H7 (cell line): ENCODE data around the gene KLHL24. TPM values are rescaled to one million over a fixed set of nuclear protein-coding genes. Genes with fewer than 3 reads are reported as not detected.
"Not testable (repeated sequence)": the region's sequence is repeated elsewhere in the genome, so short reads cannot be mapped to it uniquely, and the experiment has no call there.

Experiments used
- DNase-seq: peaks from one replicate; pipeline ENCODE4 v3.0.0; 2012
- H3K27me3 ChIP-seq: 2 replicates; pipeline ENCODE4 v1.6.0; 2011; ENCODE audit warnings: mild to moderate bottlenecking, low read length; ENCODE audit not compliant: control insufficient read depth, insufficient read depth
- H3K36me3 ChIP-seq: replicated peaks from 2 replicates; pipeline ENCODE4 v1.5.1; 2011; ENCODE audit warnings: low read length; ENCODE audit not compliant: control insufficient read depth, insufficient read depth
- H3K4me3 ChIP-seq: 2 replicates; pipeline ENCODE4 v1.5.1; 2011; ENCODE audit warnings: low read depth, mild to moderate bottlenecking, control low read depth, low read length, moderate library complexity; ENCODE audit not compliant: insufficient read depth
- total RNA-seq: library from RNA; depleted of rRNA; stranded (reverse); fragments of >200 nt; shearing (Covaris generic); gene quantifications from 2 replicates; pipeline ENCODE4 v1.2.3, GENCODE V29; 2014; rRNA removed

Gene KLHL24, protein sequence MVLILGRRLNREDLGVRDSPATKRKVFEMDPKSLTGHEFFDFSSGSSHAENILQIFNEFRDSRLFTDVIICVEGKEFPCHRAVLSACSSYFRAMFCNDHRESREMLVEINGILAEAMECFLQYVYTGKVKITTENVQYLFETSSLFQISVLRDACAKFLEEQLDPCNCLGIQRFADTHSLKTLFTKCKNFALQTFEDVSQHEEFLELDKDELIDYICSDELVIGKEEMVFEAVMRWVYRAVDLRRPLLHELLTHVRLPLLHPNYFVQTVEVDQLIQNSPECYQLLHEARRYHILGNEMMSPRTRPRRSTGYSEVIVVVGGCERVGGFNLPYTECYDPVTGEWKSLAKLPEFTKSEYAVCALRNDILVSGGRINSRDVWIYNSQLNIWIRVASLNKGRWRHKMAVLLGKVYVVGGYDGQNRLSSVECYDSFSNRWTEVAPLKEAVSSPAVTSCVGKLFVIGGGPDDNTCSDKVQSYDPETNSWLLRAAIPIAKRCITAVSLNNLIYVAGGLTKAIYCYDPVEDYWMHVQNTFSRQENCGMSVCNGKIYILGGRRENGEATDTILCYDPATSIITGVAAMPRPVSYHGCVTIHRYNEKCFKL
- 27.9 and 48.7 TPM in 2 replicates for total RNA-seq

DNA sequence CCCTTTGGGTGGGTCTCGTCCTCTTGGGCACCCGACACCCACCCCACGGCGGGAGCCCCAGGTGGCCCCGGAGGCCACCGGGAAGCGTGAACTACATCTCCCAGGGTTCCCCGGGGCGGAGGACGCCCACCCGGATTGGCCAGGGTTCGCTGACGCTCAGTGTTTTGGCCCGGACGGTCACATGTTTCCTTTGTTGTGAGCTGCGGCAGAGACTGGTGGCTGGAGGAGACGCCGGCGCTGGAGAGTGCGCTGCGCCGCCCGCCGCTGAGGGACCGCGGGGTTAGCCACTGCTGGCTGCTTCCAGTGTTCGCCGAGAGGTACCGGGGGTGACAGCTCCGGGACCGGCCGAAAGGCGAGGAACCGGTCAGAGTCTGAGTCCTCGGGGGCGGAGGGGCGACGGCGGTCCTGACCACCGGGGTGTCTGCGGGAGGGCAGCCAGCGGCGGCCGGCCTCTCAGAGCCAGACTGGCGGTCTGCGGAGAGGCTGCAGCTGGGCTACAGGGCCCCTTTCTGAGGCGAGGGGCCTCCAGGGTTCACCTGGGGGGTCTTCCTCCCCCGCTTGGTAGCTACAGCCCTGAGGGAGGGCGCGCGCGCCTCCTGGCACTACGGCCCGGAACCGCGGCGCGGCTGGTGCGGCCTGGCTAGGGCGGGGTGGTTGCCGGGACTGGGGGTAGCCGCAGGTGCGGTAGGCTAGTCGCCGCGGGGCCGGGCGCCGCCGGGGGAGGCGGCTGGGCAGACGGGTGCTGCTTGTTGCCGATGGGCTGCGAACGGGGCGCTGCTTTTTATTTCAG lies at the start of gene KLHL24:
KLHL24 (plus strand) TSS at position 193 of the 790 bp plus-strand sequence. CDS start 14,734 bp downstream, outside the sequence.
- Histone ChIP-seq H3K4me3 (peak within 1 kb of the TSS; percentile 94), H3K36me3 (no peaks in the 10 kb centered on the region; the same call in 1 of the 2 replicates), H3K27me3 (no peaks in the 10 kb centered on the region)
- DNase-seq, result peak; percentile 94

DNA sequence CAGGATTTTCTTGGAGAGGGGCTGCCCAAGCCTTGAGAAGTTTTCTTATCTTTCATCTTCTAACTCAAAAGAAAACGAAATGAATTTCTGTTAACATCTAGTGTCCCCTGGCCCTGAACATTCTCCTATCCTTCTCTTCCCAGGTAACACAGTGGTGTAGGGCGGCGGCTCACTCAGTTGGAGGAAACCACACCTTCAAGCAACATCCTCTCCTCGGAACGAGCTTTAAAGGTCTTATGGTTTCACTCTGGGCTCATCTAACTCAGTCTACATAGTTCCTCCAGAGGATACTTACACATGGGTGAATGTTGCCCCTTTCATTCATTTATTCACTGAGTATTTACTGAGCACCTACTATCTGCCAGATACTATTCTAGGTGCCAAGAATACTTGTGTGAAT lies 48.9 kb upstream of the KLHL24 start:
- no peaks in the 10 kb centered on the region for H3K36me3 ChIP-seq
- H3K4me3 ChIP-seq, result no peak overlapping the region
- DNase-seq, result no peak
- H3K27me3 ChIP-seq, result no peaks in the 10 kb centered on the region

DNA sequence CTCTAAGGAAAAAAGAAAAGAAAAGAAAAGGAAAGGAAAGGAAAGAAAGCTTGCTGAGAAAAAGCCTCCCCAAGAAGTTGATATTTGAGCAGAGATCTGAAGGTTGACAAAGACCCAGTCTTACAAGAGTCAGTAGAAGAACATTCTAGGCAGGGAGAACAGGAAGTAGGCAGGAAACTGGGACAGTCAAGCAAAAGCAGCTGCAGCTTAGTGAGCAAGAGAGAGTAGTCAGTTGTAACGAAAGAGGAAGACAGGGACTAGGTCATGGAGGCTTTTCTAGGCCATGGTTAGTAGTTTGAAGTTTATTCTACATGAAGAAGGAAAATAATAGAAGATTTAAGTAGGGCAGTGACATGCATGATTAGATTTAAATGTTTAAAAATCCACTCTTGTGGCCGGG lies 48.1 kb upstream of the KLHL24 start:
- Histone ChIP-seq H3K4me3 (no peak overlapping the region), H3K36me3 (no peaks in the 10 kb centered on the region), H3K27me3 (no peaks in the 10 kb centered on the region)
- no peak for DNase-seq

DNA sequence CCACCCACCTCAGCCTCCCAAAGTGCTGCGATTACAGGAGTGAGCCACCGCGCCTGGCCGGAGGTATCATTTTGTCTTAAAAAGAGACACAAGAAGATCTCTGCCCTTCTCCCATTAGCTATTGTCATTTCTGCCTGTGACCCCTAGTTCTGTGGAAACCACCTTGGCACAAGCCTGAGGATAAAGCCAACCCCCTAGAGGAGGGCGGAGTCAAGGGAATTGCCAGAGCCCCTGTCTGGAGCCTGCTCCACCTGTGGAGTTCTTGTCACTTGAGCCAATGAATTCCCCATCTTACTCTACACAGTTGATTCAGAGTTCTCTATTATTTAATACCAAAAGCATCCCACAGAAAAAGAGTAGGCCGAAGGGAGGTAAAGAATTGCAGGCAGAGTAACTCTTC lies 45.0 kb upstream of the KLHL24 start:
- Histone ChIP-seq H3K4me3 (no peak overlapping the region), H3K27me3 (no peaks in the 10 kb centered on the region), H3K36me3 (no peaks in the 10 kb centered on the region)
- peak; percentile 35 for DNase-seq

DNA sequence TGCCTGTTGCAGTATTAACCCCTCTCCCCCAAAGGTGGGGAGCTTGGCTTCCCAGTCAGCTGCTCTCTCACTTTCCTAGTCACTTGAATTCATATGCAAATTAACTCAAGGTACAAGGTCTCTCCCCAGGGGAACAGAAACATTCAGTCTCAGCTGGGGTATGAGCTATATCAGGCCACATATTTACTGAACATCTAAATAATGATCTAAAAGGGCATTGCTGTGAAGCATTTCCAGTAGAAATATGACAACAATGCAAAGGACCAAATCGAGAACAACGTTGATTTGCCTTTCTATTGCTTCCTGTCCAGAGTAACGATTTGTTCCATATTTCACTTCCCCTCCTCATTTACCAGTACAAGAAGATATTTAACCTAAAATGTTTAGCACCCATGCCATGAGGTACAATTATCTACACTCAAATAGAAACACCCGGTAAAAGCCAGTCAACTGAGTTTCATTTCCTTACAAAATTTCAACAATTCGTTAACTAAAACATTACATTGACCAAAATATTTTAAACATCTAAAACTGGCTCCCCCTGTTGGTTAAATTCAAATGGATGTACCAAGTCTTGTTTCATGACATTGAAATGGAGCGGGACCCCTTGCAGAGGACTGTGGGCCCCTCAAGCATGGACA lies 43.4 kb upstream of the KLHL24 start:
- Histone ChIP-seq H3K4me3 (no peak overlapping the region), H3K27me3 (no peaks in the 10 kb centered on the region), H3K36me3 (no peaks in the 10 kb centered on the region)
- peak; percentile 67 for DNase-seq

DNA sequence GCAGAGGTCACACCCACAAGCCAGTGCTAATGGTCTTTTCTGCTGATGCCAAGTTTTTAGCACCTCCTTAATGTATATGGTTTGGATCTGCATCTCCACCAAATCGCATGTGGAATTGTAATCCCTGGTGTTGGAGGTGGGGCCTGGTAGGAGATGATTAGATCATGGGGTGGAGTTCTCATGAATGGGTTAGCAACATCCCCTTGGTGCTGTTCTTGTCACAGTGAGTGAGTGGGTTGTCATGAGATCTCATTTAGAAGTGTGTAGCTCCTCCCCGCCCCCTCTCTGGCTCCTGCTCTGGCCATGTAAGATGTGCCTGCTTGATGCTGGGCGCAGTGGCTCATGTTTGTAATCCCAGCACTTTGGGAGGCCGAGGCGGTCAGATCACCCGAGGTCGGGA lies 42.6 kb upstream of the KLHL24 start:
- no peak for DNase-seq
- H3K27me3 ChIP-seq, result no peaks in the 10 kb centered on the region
- H3K36me3 ChIP-seq, result no peaks in the 10 kb centered on the region
- no peak overlapping the region for H3K4me3 ChIP-seq

DNA sequence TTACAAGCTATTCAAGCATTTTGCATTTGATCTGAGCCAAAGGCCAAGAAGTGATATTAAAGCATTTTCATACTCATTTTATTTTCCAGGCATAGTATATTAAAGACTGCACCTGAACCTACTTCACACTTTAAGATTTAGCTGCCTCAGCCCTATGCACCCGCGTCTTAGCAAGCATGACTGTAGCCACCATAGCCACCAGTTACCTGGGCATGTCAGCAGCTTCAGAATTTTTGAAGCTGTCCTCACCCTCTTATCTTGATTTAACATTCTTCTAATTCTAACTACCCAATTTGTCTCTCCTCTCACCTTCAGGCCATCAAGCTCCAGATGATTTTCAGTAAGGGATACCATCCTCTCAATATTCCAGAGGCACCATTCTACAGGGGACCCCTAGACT lies 40.8 kb upstream of the KLHL24 start:
- no peaks in the 10 kb centered on the region for H3K27me3 ChIP-seq
- H3K4me3 ChIP-seq, result no peak overlapping the region
- no peaks in the 10 kb centered on the region for H3K36me3 ChIP-seq
- no peak for DNase-seq

DNA sequence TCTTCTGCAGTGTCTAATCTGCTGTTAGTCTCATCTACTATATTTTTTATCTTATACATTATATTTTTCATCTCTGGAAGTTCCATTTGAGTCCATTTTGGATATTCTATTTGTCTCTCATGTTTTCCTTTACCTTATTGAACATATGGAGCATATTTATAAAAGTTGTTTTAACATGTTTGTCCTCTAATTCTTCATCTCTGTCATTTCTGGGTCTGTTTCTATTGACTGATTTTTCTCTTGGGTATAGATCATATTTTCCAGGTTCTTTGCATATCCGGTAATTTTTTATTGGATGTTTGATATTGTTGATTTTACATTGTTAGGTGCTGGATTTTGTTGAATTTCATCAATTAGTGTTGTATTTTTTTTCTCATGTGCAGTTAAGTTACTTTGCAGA lies 37.5 kb upstream of the KLHL24 start:
- no peak for DNase-seq
- H3K36me3 ChIP-seq, result no peaks in the 10 kb centered on the region

DNA sequence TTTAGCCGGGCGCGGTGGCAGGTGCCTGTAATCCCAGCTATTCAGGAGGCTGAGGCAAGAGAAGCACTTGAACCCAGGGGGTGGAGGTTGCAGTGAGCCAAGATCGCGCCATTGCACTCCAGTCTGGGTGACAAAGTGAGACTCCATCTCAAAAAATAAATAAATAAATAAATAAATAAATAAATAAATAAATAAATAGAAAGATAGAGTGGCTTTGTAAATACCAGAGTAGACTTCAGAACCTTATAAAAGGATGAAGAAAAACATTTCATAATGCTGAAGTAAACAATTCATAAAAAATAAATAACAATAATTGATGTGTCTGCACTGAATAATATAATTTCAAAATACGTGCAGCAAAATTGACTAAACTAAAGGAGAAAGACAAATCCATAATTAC lies 24.1 kb upstream of the KLHL24 start:
- H3K36me3 ChIP-seq, H3K4me3 ChIP-seq, DNase-seq, H3K27me3 ChIP-seq: not testable (repeated sequence)

More for the DNA sequence above, 37.5 kb upstream of the KLHL24 start:
- H3K27me3 ChIP-seq, result no peaks in the 10 kb centered on the region
- H3K4me3 ChIP-seq, result no peak overlapping the region

DNA sequence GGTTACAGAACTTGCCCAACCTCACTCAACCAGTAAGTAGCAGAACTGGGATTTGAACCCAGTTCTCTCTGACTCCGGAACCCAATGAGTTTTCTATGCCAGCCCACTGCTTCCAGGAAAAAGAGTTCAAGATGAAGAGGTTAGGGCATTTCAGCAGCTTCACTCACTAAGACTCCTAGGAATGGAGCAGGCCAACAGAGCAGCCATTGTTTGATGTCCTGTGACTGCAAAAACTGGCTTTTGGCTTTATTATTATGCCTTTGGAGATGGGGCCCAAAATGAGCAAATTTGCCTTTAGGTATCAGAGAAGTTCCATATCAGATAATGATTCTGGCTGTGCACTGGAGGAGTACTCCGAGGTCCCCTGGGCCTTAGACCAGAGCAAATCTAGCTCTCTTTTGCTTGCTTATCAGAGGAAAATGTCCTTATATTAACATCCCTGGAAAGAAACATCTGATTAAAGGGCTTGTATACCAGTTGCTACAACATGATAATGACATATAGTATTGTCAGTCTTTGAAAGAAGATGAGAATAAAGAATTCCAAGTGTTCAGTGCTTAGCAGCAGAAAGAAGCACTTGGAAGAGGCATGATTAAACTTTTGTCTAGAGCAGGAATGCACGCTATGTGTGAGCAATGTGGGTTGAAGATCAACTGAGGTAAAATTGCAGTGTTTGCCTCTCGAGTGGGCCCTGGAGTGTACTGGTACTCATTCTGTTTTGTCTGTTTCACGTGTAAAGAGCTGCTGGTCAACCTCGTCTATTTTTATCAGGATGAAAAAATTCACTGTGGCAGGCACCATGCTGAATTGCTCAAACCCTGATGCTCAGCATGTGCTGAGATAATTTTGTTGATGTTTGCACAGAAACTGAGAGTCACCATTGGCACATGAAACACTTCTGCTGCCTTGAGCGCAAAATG lies 21.8 kb upstream of the KLHL24 start:
- Histone ChIP-seq H3K4me3 (no peak overlapping the region), H3K27me3 (peaks cover 2% of the 10 kb centered on the region; the same call in 1 of the 2 replicates), H3K36me3 (no peaks in the 10 kb centered on the region)
- DNase-seq, result no peak

DNA sequence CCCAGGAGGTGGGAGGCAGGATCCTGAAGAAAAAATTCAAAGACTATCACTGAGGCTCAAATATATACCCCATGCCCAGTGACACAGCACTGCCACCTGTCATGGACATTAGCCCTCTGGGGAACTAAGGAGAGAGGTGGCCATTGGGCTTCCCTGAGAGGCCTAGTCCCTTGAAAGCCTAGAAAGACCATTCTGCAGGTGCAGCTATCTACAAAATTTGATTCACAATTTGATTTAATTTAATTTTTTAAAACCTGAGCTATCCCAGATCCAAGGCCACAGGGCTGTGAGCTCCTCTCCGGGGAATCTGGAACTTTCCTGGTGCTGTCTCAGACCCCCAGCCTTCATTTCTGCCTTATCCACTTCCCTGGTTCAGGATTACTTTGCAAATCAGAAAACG lies 16.9 kb upstream of the KLHL24 start:
- H3K4me3 ChIP-seq, result no peak overlapping the region
- H3K27me3 ChIP-seq, result peaks cover 2% of the 10 kb centered on the region; the same call in 1 of the 2 replicates
- no peaks in the 10 kb centered on the region for H3K36me3 ChIP-seq
- no peak for DNase-seq

DNA sequence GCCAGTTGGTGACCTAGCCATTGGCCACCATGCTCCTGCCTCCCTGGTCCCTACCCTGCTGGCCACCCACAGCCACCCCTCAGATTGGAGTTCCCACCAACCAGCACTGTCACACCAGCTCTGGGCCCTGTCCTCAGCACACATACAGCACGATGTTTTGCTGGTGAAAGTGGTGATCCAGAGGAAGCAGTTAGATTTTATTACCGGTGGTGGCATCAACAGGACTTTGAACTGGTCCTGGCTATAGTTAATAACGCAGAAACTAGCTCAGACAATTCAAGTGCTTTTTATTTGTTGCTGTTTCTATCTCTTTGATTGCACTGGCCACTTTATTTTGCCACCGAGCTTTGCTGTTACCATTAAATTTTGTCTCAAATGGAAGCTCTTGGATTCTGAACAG lies 16.4 kb upstream of the KLHL24 start:
- DNase-seq, result no peak
- H3K27me3 ChIP-seq, result peaks cover 2% of the 10 kb centered on the region; the same call in 1 of the 2 replicates
- H3K36me3 ChIP-seq, result no peaks in the 10 kb centered on the region
- no peak overlapping the region for H3K4me3 ChIP-seq

DNA sequence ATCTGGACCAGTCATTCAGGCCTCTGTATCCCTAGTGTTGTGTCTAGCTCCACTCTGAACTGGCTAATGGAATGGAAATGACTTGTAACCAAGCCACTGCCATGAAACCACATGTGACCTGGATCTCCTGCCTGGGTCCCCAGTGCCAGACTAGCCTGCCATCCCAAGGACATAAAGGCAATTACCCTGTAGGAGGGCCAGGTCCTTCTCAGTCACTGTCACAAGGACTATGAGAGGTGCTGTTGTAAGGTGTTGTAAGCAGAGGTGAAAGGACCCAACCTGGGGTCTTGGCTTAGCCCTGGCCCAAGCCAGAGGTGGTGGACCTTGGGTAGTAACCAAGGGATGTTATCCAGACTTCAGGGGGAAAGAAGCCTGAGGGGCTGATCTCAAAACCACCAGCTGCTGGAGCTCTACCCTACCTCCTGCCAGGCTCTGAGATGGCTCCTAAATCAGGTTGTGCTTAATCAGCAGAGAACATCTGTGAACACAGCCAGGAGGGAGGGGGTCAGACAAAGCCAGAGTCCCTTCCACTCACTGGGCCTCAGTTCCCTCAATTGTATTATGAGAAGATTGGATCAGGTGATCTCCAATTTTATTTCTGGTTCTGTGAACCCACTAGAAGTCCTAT lies 15.7 kb upstream of the KLHL24 start:
- Histone ChIP-seq H3K27me3 (no peaks in the 10 kb centered on the region; the same call in 1 of the 2 replicates), H3K4me3 (no peak overlapping the region), H3K36me3 (no peaks in the 10 kb centered on the region)
- DNase-seq, result no peak
